HepG2 (cell line): Measurements from ENCODE around the gene LARP4. TPM values are rescaled to one million over a fixed set of nuclear protein-coding genes. Genes with fewer than 3 reads are reported as not detected.

ENCODE experiments used
- ATAC-seq: fragments of 200-7000 bp; cut with Tn5 transposase; 3 replicates; pipeline ENCODE4 v1.9.1; 2020; ENCODE audit warnings: mild to moderate bottlenecking, moderate library complexity
- BruUV-seq: library from RNA; stranded (reverse); fragments of 400-500 nt; replicated peaks from 2 replicates; lab custom pipeline; 2021; lab: Mats Ljungman, UMichigan
- CTCF ChIA-PET: fragments of 300-600 bp; formaldehyde crosslinking; extraction: SDS; loops from one replicate; lab custom pipeline; 2021; ENCODE audit warnings: low total read pairs, inconsistent platforms, low intra/inter-chr PET ratio; lab: Yijun Ruan, JAX
- POLR2A ChIA-PET: fragments of 350-600 bp; sonication (Branson Sonifier 250); formaldehyde crosslinking; loops from one replicate; lab custom pipeline; 2020; ENCODE audit warnings: antibody characterized with exemption, inconsistent platforms; lab: Yijun Ruan, JAX
- DNase-seq: peaks from one replicate; pipeline ENCODE4 v3.0.0-alpha.2; 2015; ENCODE audit warnings: low spot score
- FAIRE-seq: peaks from 3 replicates; lab custom pipeline; 2011; peaks lifted over from hg19 to GRCh38; lab: Jason Lieb, UNC
- H2AFZ ChIP-seq: one replicate; pipeline ENCODE4 v1.6.1; 2011; ENCODE audit warnings: low read length, inconsistent platforms
- H3K27ac ChIP-seq: fragments of 300-600 bp; 3 replicates; pipeline ENCODE4 v1.8.0; 2011; ENCODE audit warnings: mixed run types, mild to moderate bottlenecking, mixed read lengths, low read length, inconsistent platforms; ENCODE audit not compliant: insufficient read depth; ENCODE audit errors: extremely low read length
- H3K27me3 ChIP-seq, 2 experiments: fragments of 200-600 bp in 1 of 2; 2 replicates in 1 of 2; 3 replicates in 1 of 2; pipeline versions ENCODE4 v1.6.0 to v1.8.0; 2011; ENCODE audit warnings: low read length in 2 of 2, mild to moderate bottlenecking in 2 of 2, moderate library complexity in 2 of 2, inconsistent platforms in 1 of 2; ENCODE audit not compliant: insufficient read depth in 2 of 2, control insufficient read depth in 1 of 2
- H3K36me3 ChIP-seq, 2 experiments: fragments of 200-600 bp in 1 of 2; replicated peaks in 1 of 2; 2 replicates in 1 of 2; 3 replicates in 1 of 2; pipeline versions ENCODE4 v1.5.1 to v1.8.0; 2011; ENCODE audit warnings: low read length in 2 of 2, inconsistent platforms in 1 of 2; ENCODE audit not compliant: insufficient read depth in 2 of 2, control insufficient read depth in 1 of 2
- H3K4me1 ChIP-seq: 2 replicates; pipeline ENCODE4 v1.5.1; 2012; ENCODE audit warnings: low read length, inconsistent platforms; ENCODE audit not compliant: insufficient read depth
- H3K4me2 ChIP-seq: 2 replicates; pipeline ENCODE4 v1.6.0; 2011; ENCODE audit warnings: low read depth, low read length, inconsistent platforms
- H3K4me3 ChIP-seq, 3 experiments: fragments of 200-600 bp in 1 of 3; sonication (generic), shearing (Covaris generic) in 1 of 3; replicated peaks in 1 of 3; 2 replicates each; pipeline ENCODE4 v1.5.1; 2011 to 2016; ENCODE audit warnings: low read length in 3 of 3, inconsistent platforms in 2 of 3, low read depth in 2 of 3, mild to moderate bottlenecking in 2 of 3, control low read depth in 1 of 3, mixed read lengths in 1 of 3; ENCODE audit not compliant: insufficient read depth in 1 of 3
- H3K79me2 ChIP-seq: one replicate; pipeline ENCODE4 v1.6.1; 2011; ENCODE audit warnings: low read length, inconsistent platforms; ENCODE audit not compliant: insufficient read depth
- H3K9ac ChIP-seq: 2 replicates; pipeline ENCODE4 v1.6.0; 2011; ENCODE audit warnings: mild to moderate bottlenecking, low read depth, low read length, inconsistent platforms; ENCODE audit not compliant: insufficient read depth
- H3K9me3 ChIP-seq: 2 replicates; pipeline ENCODE4 v1.5.1; 2012; ENCODE audit warnings: mild to moderate bottlenecking, low read length
- H4K20me1 ChIP-seq: 2 replicates; pipeline ENCODE4 v1.6.0; 2011; ENCODE audit warnings: inconsistent platforms, mild to moderate bottlenecking, low read length, moderate library complexity; ENCODE audit not compliant: insufficient read depth
- ATF1 ChIP-seq: IDR thresholded peaks from 2 replicates; pipeline ENCODE4 v1.6.1; 2016; ENCODE audit warnings: mild to moderate bottlenecking, control low read depth
- ATF3 ChIP-seq: sonication (generic); formaldehyde crosslinking; IDR thresholded peaks from 2 replicates; pipeline ENCODE4 v1.4.0; 2020; ENCODE audit warnings: missing genetic modification reagents
- ATM ChIP-seq: fragments of 450-650 bp; IDR thresholded peaks from 2 replicates; pipeline ENCODE4 v1.7.1; 2017; ENCODE audit warnings: mild to moderate bottlenecking, borderline replicate concordance
- CEBPZ ChIP-seq: IDR thresholded peaks from 2 replicates; pipeline ENCODE4 v1.6.1; 2012; ENCODE audit warnings: low read length, improper control_type of control experiment
- EHMT2 ChIP-seq: fragments of 200-600 bp; sonication (generic); IDR thresholded peaks from 2 replicates; pipeline ENCODE4 v1.7.0; 2017; ENCODE audit warnings: antibody characterized with exemption, low read depth, low read length, borderline replicate concordance
- FOXA3 ChIP-seq: IDR thresholded peaks from 2 replicates; pipeline ENCODE4 v1.6.1; 2016; ENCODE audit warnings: missing genetic modification reagents, missing compliant biosample characterization
- HOXA5 ChIP-seq: sonication (generic); formaldehyde crosslinking; IDR thresholded peaks from 2 replicates; pipeline ENCODE4 v1.4.0; 2020; ENCODE audit warnings: missing genetic modification reagents
- KMT2B ChIP-seq: IDR thresholded peaks from 2 replicates; pipeline ENCODE4 v1.6.1; 2016; ENCODE audit warnings: missing genetic modification reagents, missing compliant biosample characterization
- POGK ChIP-seq: sonication (generic); formaldehyde crosslinking; conservative IDR thresholded peaks from 2 replicates; pipeline ENCODE4 v1.8.0; 2022; ENCODE audit warnings: mild to moderate bottlenecking, moderate library complexity, missing genetic modification reagents
- RNF2 ChIP-seq: fragments of 450-650 bp; conservative IDR thresholded peaks from 2 replicates; pipeline ENCODE4 v1.6.1; 2016; ENCODE audit warnings: low read depth
- ZKSCAN5 ChIP-seq: sonication (generic); formaldehyde crosslinking; IDR thresholded peaks from 2 replicates; pipeline ENCODE4 v1.5.1; 2020; ENCODE audit warnings: mild to moderate bottlenecking, missing genetic modification reagents
- ZNF530 ChIP-seq: sonication (generic); formaldehyde crosslinking; IDR thresholded peaks from 2 replicates; pipeline ENCODE4 v1.5.0; 2020; ENCODE audit warnings: low read depth, mild to moderate bottlenecking, missing genetic modification reagents
- WGBS: methylation state at CpG from one replicate; pipeline ENCODE4 v1.1.6; 2017; ENCODE audit warnings: low lambda C conversion rate; 5-methylcytosine and 5-hydroxymethylcytosine counted together
- in situ Hi-C: cut with HindIII; loops from 2 replicates; pipeline ENCODE4 v1.10.0; 2017; ENCODE audit warnings: low pct_unique_long_range_greater_than_20kb; ENCODE audit not compliant: extremely low pct_ligation_motif_present
- intact Hi-C: fragments of 100-400 bp; cut with micrococcal nuclease; formaldehyde crosslinking; loops from one replicate; pipeline ENCODE4 v1.10.0; 2022; ENCODE audit not compliant: unreplicated experiment
- polyA plus RNA-seq, 8 experiments: library from polyadenylated mRNA; depleted of rRNA in 3 of 8; stranded (reverse) in 7 of 8; unstranded in 1 of 8; fragments of >200 nt; fragmentation: Illumina TruSeq in 4 of 8; extraction: Trizol in 4 of 8; gene quantifications; 2 replicates each; pipeline versions ENCODE4 v1.2.1 to v1.2.3, GENCODE V29; 2011 to 2016; ENCODE audit warnings: low read depth in 4 of 8, missing spikeins in 1 of 8, mixed read lengths in 1 of 8; ENCODE audit not compliant: insufficient read depth in 1 of 8
- total RNA-seq, 5 experiments: library from RNA; depleted of rRNA; stranded (reverse); fragments of >200 nt; fragmentation: Illumina TruSeq; extraction: Trizol; gene quantifications; 2 replicates each; pipeline ENCODE4 v1.2.3, GENCODE V29; 2016; ENCODE audit warnings: low read depth in 1 of 5

LARP4 gene
- total and polyA plus RNA-seq, 2 of the 13 experiments (the other 11 are each of a cell fraction or from before 2014, with no cell fraction given), result 16.4 to 42.7 TPM

GRCh38 chr12:50363141-50363540 is 37.5 kb upstream of the LARP4 start:
- 54% methylated on average over 5 of the region's 5 CpGs for WGBS

More at GRCh38 chr12:50363141-50363540, 37.5 kb upstream of the LARP4 start:
- H3K27me3 ChIP-seq, result no peaks in the 10 kb centered on the region
- no peak overlapping the region for H3K4me3 ChIP-seq
- H3K4me1 ChIP-seq, result no peaks in the 10 kb centered on the region
- TF ChIP-seq ATF3 (CRISPR knock-in tag) (no peak), ATM (no peak), KMT2B (CRISPR knock-in tag) (no peak), CEBPZ (no peak), HOXA5 (CRISPR knock-in tag) (no peak), ZNF530 (no peak), EHMT2 (no peak), RNF2 (no peak), ZKSCAN5 (CRISPR knock-in tag) (no peak), POGK (CRISPR knock-in tag) (no peak), ATF1 (CRISPR knock-in tag) (no peak), FOXA3 (CRISPR knock-in tag) (no peak)
- TF ChIP-seq, all 625 proteins: peak for 0
- in situ Hi-C loops (no loop called here), intact Hi-C loops (no loop called here)
- H4K20me1 ChIP-seq, result no peaks in the 10 kb centered on the region
- FAIRE-seq, result no peak
- H3K4me2 ChIP-seq, result no peak overlapping the region
- DNase-seq, result no peak
- H3K36me3 ChIP-seq, result no peaks in the 10 kb centered on the region
- H3K79me2 ChIP-seq, result no peaks in the 10 kb centered on the region
- POLR2A ChIA-PET, result interaction anchor here (1.1 kb wide), 1 partner anchor 12 kb away, joined by 3 read pairs; no protein-coding TSS in a partner anchor
- H2AFZ ChIP-seq, result no peak overlapping the region
- no peak overlapping the region for H3K9ac ChIP-seq
- CTCF ChIA-PET, result no interaction called here
- no peak for ATAC-seq
- H3K27ac ChIP-seq, result no peak overlapping the region
- no TSS peak for BruUV-seq
- H3K9me3 ChIP-seq, result no peaks in the 10 kb centered on the region
